Heart right ventricle (tissue), 16 donors: ENCODE measurements around the gene EVX2. TPM values are rescaled to one million over a fixed set of nuclear protein-coding genes. Genes with fewer than 3 reads are reported as not detected.

Experiments
- ATAC-seq, 8 donors: fragments of 200-7000 bp; cut with Tn5 transposase; one replicate each; pipeline ENCODE4 v1.9.1; 2020; ENCODE audit warnings: mild to moderate bottlenecking in 8 of 8, moderate library complexity in 8 of 8, moderate number of reproducible peaks in 1 of 8
- DNase-seq, 2 donors: peaks; one replicate each; pipeline ENCODE4 v3.0.0-alpha.2; 2020
- H3K27ac ChIP-seq, 10 donors: fragments of 200-600 bp; sonication (generic) in 2 of 10; one replicate each; pipeline versions ENCODE4 v1.5.0 to v1.8.0; 2020 to 2022; ENCODE audit warnings: mild to moderate bottlenecking in 3 of 10
- H3K27me3 ChIP-seq, 7 donors: fragments of 200-600 bp; one replicate each; pipeline ENCODE4 v1.8.0; 2021 to 2022; ENCODE audit warnings: mild to moderate bottlenecking in 2 of 7
- H3K36me3 ChIP-seq, 9 donors: fragments of 200-600 bp; sonication (generic) in 1 of 9; one replicate each; pipeline versions ENCODE4 v1.5.0 to v1.8.0; 2020 to 2022; ENCODE audit warnings: mild to moderate bottlenecking in 2 of 9
- H3K4me1 ChIP-seq, 9 donors: fragments of 200-600 bp; sonication (generic) in 1 of 9; one replicate each; pipeline versions ENCODE4 v1.5.0 to v1.8.0; 2020 to 2022; ENCODE audit warnings: mild to moderate bottlenecking in 4 of 9
- H3K4me3 ChIP-seq, 10 donors: fragments of 200-600 bp; sonication (generic) in 2 of 10; one replicate each; pipeline versions ENCODE4 v1.5.0 to v1.8.0; 2020 to 2022; ENCODE audit warnings: mild to moderate bottlenecking in 7 of 10, moderate library complexity in 2 of 10
- H3K9me3 ChIP-seq, 11 donors: fragments of 200-600 bp in 10 of 11; sonication (generic) in 2 of 11; one replicate each; pipeline versions ENCODE4 v1.5.0 to v1.8.0; 2013 to 2022; ENCODE audit warnings: mild to moderate bottlenecking in 2 of 11, control low read depth in 1 of 11, moderate library complexity in 1 of 11
- WGBS, 2 donors: extraction: QIAGEN DNeasy Blood & Tissue Kit; methylation state at CpG; one replicate each; pipeline ENCODE4 v1.1.7; 2013; ENCODE audit warnings: inconsistent platforms in 1 of 2; 5-methylcytosine and 5-hydroxymethylcytosine counted together
- intact Hi-C, 10 donors: fragments of 100-400 bp; cut with DNase I; formaldehyde crosslinking; loops; one replicate each; pipeline versions ENCODE4 v1.11.1 to v1.14.2; 2022
- polyA plus RNA-seq, 2 donors: library from polyadenylated mRNA; stranded (reverse); fragments of 200-250 nt; gene quantifications; one replicate each; pipeline ENCODE4 v1.2.3, GENCODE V29; 2013
- total RNA-seq, 10 donors: library from RNA; stranded (reverse); fragmentation: NEBNext Ultra II Directional in 3 of 10; extraction: Animal tissue kit (Norgen Biotek cat#: 25700) in 3 of 10; gene quantifications; one replicate each; pipeline versions ENCODE4 v1.2.1 to v1.2.4, GENCODE V29; 2021 to 2023
- TF ChIP-seq, protein P1 (sequence below), 9 donors: fragments of 200-600 bp; sonication (generic) in 2 of 9; IDR thresholded peaks; one replicate each; pipeline versions ENCODE4 v1.5.0 to v1.8.0; 2021 to 2022; ENCODE audit warnings: antibody characterized with exemption in 9 of 9, mild to moderate bottlenecking in 5 of 9, moderate library complexity in 1 of 9
- donor health status: Arrhythmogenic right ventricular cardiomyopathy.
- donor health status: ischemic (EF 13 %, LVEDD 7.1; RV severe dilation, severe dysfunction).
- donor health status: healthy with polysubstance abuse.
- donor health status: DM: no; HTN: yes; CAD: no.
- donor health status: DM: no; HTN: no; CAD: no.
- donor health status: ischemic (EF 25% LVEDD 6.9; RV normal size, moderate dysfunction).
- donor health status: ischemic (EF 25% LVEDD 5.7; RV mildly dilated, moderate dysfunction).
- donor health status: healthy.
- donor health status: DM: yes; HTN: yes; CAD: no.
- donor health status: Ischemic cardiomyopathy.
- donor health status: ischemic (EF 35%, LVEDD 5.7; RV mildly dilated, moderate dysfunction).
- donor health status: nonischemic (EF 11% LVEDD 7.7; RV severe dilation, severe dysfunction).
- donor health status: DM: yes; HTN: yes; CAD: no.
- donor health status: PGD.
- donor health status: ischemic (EF 29% LVEDD 5.4; RV normal size, mild dysfunction).
- donor health status: nonischemic (EF 23%, LVEDD 6.1; RV moderate dilation, normal function).

EVX2 gene
- total and polyA plus RNA-seq, 12 donors: not detected

DNA sequence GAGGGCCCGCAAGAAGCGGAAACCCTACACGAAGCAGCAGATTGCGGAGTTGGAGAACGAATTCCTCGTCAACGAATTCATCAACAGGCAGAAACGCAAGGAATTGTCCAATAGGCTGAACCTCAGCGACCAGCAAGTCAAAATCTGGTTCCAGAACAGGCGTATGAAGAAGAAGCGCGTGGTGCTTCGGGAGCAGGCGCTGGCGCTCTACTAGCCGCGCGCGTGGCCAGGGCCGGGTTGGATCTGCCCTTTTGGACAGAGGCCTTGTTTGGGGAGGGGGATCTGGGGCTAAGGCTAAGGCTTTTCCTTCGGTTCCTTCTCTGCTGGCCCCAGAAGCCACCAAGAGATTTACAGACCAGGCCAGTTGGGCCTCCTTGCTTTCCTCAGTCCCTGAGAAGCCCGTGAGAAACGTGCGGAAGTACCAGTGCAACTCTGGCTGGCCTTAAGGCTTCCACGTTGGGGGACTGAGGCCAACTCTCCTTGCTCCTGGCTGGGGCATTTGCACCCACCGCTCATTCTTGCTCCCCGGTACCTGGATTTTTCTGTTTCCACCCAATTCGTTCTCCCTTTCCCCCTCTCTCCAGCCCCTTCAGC, 16.9 kb upstream of the EVX2 start:
- intact Hi-C loops: no loop called here
- TF ChIP-seq, protein P1, sequence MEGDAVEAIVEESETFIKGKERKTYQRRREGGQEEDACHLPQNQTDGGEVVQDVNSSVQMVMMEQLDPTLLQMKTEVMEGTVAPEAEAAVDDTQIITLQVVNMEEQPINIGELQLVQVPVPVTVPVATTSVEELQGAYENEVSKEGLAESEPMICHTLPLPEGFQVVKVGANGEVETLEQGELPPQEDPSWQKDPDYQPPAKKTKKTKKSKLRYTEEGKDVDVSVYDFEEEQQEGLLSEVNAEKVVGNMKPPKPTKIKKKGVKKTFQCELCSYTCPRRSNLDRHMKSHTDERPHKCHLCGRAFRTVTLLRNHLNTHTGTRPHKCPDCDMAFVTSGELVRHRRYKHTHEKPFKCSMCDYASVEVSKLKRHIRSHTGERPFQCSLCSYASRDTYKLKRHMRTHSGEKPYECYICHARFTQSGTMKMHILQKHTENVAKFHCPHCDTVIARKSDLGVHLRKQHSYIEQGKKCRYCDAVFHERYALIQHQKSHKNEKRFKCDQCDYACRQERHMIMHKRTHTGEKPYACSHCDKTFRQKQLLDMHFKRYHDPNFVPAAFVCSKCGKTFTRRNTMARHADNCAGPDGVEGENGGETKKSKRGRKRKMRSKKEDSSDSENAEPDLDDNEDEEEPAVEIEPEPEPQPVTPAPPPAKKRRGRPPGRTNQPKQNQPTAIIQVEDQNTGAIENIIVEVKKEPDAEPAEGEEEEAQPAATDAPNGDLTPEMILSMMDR (IDR thresholded peaks at IDR 0.05): no peak
- Histone ChIP-seq H3K27ac (no peak overlapping the region), H3K9me3 (no peaks in the 10 kb centered on the region), H3K4me3 (no peak overlapping the region), H3K27me3 (peaks cover 54 to 100% (median 100%) of the 10 kb centered on the region in 7 donors), H3K36me3 (no peaks in the 10 kb centered on the region), H3K4me1 (peaks cover 0 to 45% (median 25%) of the 10 kb centered on the region in 9 donors)
- 5 to 9% methylated on average over 28 of the region's 28 CpGs for WGBS, 2 donors
- no peak for ATAC-seq
- no peak for DNase-seq

DNA sequence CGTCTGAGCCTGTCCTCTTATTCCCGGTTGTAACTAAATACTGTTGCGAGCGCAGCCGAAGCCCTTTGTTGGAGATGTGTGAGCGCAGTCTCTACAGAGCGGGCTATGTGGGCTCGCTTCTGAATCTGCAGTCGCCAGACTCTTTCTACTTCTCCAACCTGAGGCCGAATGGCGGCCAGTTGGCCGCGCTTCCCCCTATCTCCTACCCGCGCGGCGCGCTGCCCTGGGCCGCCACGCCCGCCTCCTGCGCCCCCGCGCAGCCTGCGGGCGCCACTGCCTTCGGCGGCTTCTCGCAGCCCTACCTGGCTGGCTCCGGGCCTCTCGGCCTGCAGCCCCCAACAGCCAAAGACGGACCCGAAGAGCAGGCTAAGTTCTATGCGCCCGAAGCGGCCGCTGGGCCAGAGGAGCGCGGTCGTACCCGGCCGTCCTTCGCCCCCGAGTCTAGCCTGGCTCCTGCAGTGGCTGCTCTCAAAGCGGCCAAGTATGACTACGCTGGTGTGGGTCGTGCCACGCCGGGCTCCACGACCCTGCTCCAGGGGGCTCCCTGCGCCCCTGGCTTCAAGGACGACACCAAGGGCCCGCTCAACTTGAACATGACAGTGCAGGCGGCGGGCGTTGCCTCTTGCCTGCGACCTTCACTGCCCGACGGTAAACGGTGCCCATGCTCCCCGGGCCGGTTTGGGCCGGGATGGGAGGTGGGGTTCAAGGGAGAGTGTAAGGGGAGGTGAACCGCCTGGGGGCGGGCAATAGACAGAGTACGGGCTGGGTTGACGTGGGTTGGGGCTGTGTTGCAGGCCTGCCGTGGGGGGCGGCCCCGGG, 16.2 kb upstream of the EVX2 start, which contains the start of gene HOXD12:
Gene HOXD12, plus strand, starts transcription at position 68 of the 819 bp plus-strand sequence. Its CDS starts 7 bp downstream, at position 75.
- DNase-seq (no peak), ATAC-seq (no peak)
- H3K4me1 ChIP-seq: peaks cover 0 to 43% (median 25%) of the 10 kb centered on the region in 9 donors
- intact Hi-C loops: loop anchor here in 4 of 10 donors (5.0 kb wide), 2 partner anchors 733 to 848 kb away; no protein-coding TSS in a partner anchor
- H3K9me3 ChIP-seq: no peaks in the 10 kb centered on the region
- no peaks in the 10 kb centered on the region for H3K36me3 ChIP-seq
- H3K4me3 ChIP-seq: no peak within 1 kb of the TSS
- TF ChIP-seq, protein P1 (IDR thresholded peaks at IDR 0.05): no peak
- peaks cover 56 to 100% (median 100%) of the 10 kb centered on the region in 7 donors for H3K27me3 ChIP-seq
- H3K27ac ChIP-seq: no peak within 1 kb of the TSS
- WGBS, 2 donors: 2 to 4% methylated on average over 70 of the region's 70 CpGs

DNA sequence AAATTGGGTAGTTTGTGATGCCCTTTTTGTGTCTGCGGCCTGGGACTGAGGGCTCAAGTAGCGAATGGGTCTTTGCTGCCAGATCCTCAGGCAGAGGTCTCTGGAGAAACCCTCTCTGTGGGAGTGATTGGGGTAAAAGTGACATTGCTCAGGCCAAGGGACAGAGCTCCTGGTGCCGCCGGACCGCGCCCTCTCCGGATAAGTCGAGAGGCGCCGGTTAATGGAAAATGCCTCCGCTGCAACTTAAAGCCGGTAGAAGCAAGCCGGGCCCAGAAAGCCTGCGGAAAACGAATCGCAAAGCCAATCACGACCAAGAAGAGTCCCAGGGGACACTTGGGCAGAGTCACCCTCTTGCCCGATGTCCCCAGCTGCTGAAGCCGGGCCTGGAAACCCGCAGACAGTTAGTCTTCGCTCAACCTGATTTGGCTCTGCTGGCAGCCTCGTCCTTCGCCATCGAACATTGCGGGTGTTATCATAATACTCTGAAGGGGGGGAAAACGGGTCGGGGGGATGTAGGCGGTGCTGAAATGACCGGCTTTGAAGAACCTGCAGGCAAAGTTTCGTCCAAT, 15.5 kb upstream of the EVX2 start:
- WGBS, 2 donors: 4 to 5% methylated on average over 30 of the region's 30 CpGs
- Histone ChIP-seq H3K36me3 (no peaks in the 10 kb centered on the region), H3K27ac (no peak overlapping the region), H3K4me3 (no peak overlapping the region), H3K9me3 (no peaks in the 10 kb centered on the region), H3K27me3 (peaks cover 62 to 100% (median 100%) of the 10 kb centered on the region in 7 donors), H3K4me1 (peaks cover 0 to 36% (median 24%) of the 10 kb centered on the region in 9 donors)
- intact Hi-C loops: loop anchor here in 4 of 10 donors (5.0 kb wide), 2 partner anchors 732 to 847 kb away; no protein-coding TSS in a partner anchor
- TF ChIP-seq, protein P1 (IDR thresholded peaks at IDR 0.05): no peak
- ATAC-seq (no peak), DNase-seq (no peak)
